ENCODE results near the gene FGF5.

The FGF5 gene

DNA sequence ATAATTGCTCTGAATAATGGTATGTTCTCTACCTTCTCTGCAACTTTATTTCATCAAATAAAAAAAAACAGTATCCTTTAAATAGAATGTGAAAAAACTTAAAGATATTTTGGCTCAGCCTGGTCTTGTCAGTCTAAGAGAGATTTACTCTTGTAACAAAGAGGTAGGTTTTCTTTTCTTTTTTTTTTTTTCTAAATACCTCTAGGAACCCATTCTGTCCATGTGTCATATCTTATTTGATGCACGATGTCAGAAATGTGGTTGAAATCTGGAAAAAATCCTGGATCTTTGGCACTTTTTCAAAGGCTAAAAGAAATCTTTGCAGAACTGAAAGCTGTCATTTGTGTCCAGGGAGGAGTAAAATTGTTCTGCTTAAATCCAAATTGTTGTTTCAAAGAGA is 17.3 kb upstream of the FGF5 start:
- DNase-seq (ENCODE audit: insufficient read length, low spot score) (no peak), FAIRE-seq (no peak)
- TF ChIP-seq SPI1 (IDR thresholded peaks at IDR 0.05; ENCODE audit: low read depth, low read length), result 0 out of 2 replicates have a peak, but pooled peaks have one; percentile 1
- no peak for TF ChIP-seq TAF1 (IDR thresholded peaks at IDR 0.05; ENCODE audit: low read depth, low read length)
- no peak for TF ChIP-seq POLR2AphosphoS5 (IDR thresholded peaks at IDR 0.05; ENCODE audit: low read depth, low read length)

DNA sequence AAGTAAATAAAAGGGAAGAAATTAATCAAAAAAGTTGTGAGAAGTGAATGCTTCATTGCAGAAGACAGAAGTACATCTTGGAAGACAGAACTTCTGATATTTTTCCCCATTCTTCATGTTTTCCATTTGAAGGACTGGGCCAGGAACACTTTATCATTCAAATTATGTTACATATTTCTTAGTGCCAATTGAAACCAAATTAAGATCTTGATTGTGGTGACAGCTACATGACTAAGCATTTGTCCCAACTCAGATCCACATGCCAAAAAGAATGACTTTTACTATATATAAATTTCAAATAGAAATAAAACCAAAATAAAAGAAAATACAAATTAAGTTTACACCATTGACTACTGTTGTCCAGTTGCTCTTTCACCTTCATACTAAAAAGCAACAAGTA is 14.0 kb upstream of the FGF5 start:
- no peak for FAIRE-seq
- TF ChIP-seq POLR2A (IDR thresholded peaks at IDR 0.05; ENCODE audit: low read depth, low read length), result no peak
- TF ChIP-seq TAF1 (IDR thresholded peaks at IDR 0.05; ENCODE audit: low read depth, low read length), result no peak
- no peak for TF ChIP-seq SPI1 (IDR thresholded peaks at IDR 0.05; ENCODE audit: low read depth, low read length)
- TF ChIP-seq POLR2AphosphoS5 (IDR thresholded peaks at IDR 0.05; ENCODE audit: low read depth, low read length), result no peak
- TF ChIP-seq POU2F2 (IDR thresholded peaks at IDR 0.05; ENCODE audit: low read depth, low read length), result no peak
- TF ChIP-seq PAX5 (IDR thresholded peaks at IDR 0.05; ENCODE audit: insufficient read depth, low read length, severe bottlenecking), result no peak
- DNase-seq (ENCODE audit: insufficient read length, low spot score), result no peak

DNA sequence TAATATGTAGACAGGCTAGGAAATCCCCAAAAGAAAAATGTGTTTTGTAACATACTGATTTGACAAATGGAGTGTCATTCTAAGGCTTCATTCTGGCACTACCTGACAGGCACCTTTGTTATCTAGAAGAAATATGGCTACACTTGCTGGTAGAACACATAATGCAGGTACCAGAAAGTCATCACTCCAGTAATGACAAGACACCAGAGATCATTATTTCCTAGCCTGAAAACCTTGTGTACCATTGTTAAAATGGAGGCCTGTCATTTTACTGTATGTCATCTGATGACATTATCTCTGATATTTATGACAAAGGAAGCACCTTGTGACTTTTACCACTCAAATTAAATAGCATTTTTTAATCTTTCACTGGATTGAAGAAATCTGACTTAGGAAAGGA is 13.5 kb upstream of the FGF5 start:
- no peak for TF ChIP-seq SPI1 (IDR thresholded peaks at IDR 0.05; ENCODE audit: low read depth, low read length)
- TF ChIP-seq TAF1 (IDR thresholded peaks at IDR 0.05; ENCODE audit: low read depth, low read length), result no peak
- TF ChIP-seq POU2F2 (IDR thresholded peaks at IDR 0.05; ENCODE audit: low read depth, low read length), result no peak
- TF ChIP-seq POLR2AphosphoS5 (IDR thresholded peaks at IDR 0.05; ENCODE audit: low read depth, low read length), result no peak
- no peak for TF ChIP-seq PAX5 (IDR thresholded peaks at IDR 0.05; ENCODE audit: insufficient read depth, low read length, severe bottlenecking)
- no peak for TF ChIP-seq POLR2A (IDR thresholded peaks at IDR 0.05; ENCODE audit: low read depth, low read length)
- no peak for FAIRE-seq
- DNase-seq (ENCODE audit: insufficient read length, low spot score), result no peak

- TF ChIP-seq POLR2A (IDR thresholded peaks at IDR 0.05; ENCODE audit: low read depth, low read length) (no peak), PAX5 (IDR thresholded peaks at IDR 0.05; ENCODE audit: insufficient read depth, low read length, severe bottlenecking) (no peak), TAF1 (IDR thresholded peaks at IDR 0.05; ENCODE audit: low read depth, low read length) (no peak), SPI1 (IDR thresholded peaks at IDR 0.05; ENCODE audit: low read depth, low read length) (no peak)
- DNase-seq (ENCODE audit: insufficient read length, low spot score), result no peak
- FAIRE-seq, result peak; percentile 55
These were observed 13.0 kb upstream of the FGF5 start for GRCh38 chr4:80253510-80253909.

- TF ChIP-seq TAF1 (IDR thresholded peaks at IDR 0.05; ENCODE audit: low read depth, low read length), result no peak
- no peak for TF ChIP-seq POLR2A (IDR thresholded peaks at IDR 0.05; ENCODE audit: low read depth, low read length)
- no peak for TF ChIP-seq SPI1 (IDR thresholded peaks at IDR 0.05; ENCODE audit: low read depth, low read length)
- no peak for TF ChIP-seq PAX5 (IDR thresholded peaks at IDR 0.05; ENCODE audit: insufficient read depth, low read length, severe bottlenecking)
- TF ChIP-seq POU2F2 (IDR thresholded peaks at IDR 0.05; ENCODE audit: low read depth, low read length), result no peak
- TF ChIP-seq POLR2AphosphoS5 (IDR thresholded peaks at IDR 0.05; ENCODE audit: low read depth, low read length), result no peak
- no peak for FAIRE-seq
These were observed 12.3 kb upstream of the FGF5 start for GRCh38 chr4:80254114-80254513.

DNA sequence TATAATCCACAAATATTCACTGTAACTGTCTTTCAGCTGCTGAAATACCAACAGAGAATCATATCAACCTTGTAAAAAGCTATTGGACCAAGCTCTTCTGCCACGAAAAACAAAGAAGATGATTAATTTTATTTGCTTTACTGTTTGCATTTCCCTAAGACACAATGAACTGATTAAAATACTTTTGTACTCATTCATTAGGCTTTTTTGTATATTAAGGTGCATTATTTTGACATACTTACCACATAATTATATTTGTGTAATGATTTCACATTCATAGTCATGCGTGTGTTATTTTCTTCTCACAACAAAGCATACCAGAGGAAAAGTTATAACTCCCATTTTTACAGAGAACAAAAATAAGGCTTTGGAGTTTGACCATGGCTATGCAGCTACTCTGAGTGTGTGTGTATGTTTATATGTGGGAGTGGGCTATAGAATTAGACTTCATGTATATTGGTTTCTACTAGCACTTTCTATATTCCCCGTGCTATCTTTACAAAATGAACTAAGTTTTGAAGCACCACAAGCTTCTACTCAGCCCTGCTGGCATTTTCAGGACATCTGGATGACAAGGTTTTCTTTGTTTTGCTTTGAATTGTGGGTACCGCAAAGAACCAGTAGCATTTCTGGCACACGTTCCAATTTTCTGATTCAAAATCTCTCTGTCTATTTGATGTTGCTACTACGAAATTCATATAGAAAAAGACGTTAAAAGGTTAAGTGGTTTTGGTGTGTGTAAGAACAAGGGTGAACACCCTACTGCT is 11.0 kb upstream of the FGF5 start:
- TF ChIP-seq PAX5 (IDR thresholded peaks at IDR 0.05; ENCODE audit: insufficient read depth, low read length, severe bottlenecking) (no peak), POU2F2 (IDR thresholded peaks at IDR 0.05; ENCODE audit: low read depth, low read length) (no peak), POLR2A (IDR thresholded peaks at IDR 0.05; ENCODE audit: low read depth, low read length) (no peak)
- DNase-seq (ENCODE audit: insufficient read length, low spot score) (no peak), FAIRE-seq (no peak)

More at GRCh38 chr4:80254114-80254513, 12.3 kb upstream of the FGF5 start:
- no peak for DNase-seq (ENCODE audit: insufficient read length, low spot score)

DNA sequence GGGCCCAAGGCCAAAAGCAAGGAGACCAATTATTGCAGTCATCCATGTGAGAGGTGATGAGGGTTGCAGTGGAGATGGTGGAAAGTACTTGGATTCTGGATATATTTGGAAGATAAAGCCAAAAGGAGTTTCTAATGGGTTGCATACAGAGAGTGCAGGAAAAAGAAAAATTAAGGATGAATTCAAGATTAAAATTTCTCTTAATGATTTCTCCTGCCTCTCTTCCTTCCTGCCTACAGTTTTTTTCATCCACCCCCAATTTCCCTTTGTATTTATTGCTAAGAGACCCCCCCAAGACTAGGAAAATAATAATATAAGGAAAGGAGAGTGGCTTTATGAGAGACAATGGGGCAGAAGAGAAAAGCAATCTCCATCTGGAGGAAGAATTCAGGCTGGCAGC is 8.6 kb upstream of the FGF5 start:
- no peak for TF ChIP-seq TAF1 (IDR thresholded peaks at IDR 0.05; ENCODE audit: low read depth, low read length)
- no peak for TF ChIP-seq POLR2AphosphoS5 (IDR thresholded peaks at IDR 0.05; ENCODE audit: low read depth, low read length)
- TF ChIP-seq POU2F2 (IDR thresholded peaks at IDR 0.05; ENCODE audit: low read depth, low read length), result no peak
- no peak for TF ChIP-seq SPI1 (IDR thresholded peaks at IDR 0.05; ENCODE audit: low read depth, low read length)
- TF ChIP-seq POLR2A (IDR thresholded peaks at IDR 0.05; ENCODE audit: low read depth, low read length), result no peak
- no peak for TF ChIP-seq PAX5 (IDR thresholded peaks at IDR 0.05; ENCODE audit: insufficient read depth, low read length, severe bottlenecking)
- DNase-seq (ENCODE audit: insufficient read length, low spot score), result no peak
- FAIRE-seq, result no peak

- DNase-seq (ENCODE audit: insufficient read length, low spot score) (no peak), FAIRE-seq (no peak)
- TF ChIP-seq POLR2AphosphoS5 (IDR thresholded peaks at IDR 0.05; ENCODE audit: low read depth, low read length) (no peak), TAF1 (IDR thresholded peaks at IDR 0.05; ENCODE audit: low read depth, low read length) (no peak), SPI1 (IDR thresholded peaks at IDR 0.05; ENCODE audit: low read depth, low read length) (no peak), POLR2A (IDR thresholded peaks at IDR 0.05; ENCODE audit: low read depth, low read length) (no peak), POU2F2 (IDR thresholded peaks at IDR 0.05; ENCODE audit: low read depth, low read length) (no peak), PAX5 (IDR thresholded peaks at IDR 0.05; ENCODE audit: insufficient read depth, low read length, severe bottlenecking) (no peak)
These were observed 7.5 kb upstream of the FGF5 start for GRCh38 chr4:80259012-80259411.

DNA sequence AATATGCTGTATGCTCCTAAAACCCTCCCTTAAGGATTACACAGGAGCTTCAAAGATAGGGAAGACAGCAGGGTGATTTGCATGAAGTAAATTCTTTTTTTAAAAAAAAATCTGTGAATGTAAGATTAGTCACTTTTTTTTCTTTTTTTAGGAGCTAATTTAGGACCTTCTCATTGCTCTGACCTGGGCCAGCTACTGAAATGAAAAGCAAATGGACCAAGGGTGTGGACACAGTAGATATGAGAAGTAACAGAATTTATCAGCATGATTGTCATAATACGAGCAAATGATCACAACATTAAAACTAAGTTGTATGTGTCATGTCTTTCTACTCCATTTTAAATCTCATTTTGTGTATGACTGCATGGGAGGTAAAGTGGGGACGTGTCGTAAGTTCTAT is 6.6 kb upstream of the FGF5 start:
- no peak for TF ChIP-seq POLR2A (IDR thresholded peaks at IDR 0.05; ENCODE audit: low read depth, low read length)
- TF ChIP-seq TAF1 (IDR thresholded peaks at IDR 0.05; ENCODE audit: low read depth, low read length), result no peak
- TF ChIP-seq SPI1 (IDR thresholded peaks at IDR 0.05; ENCODE audit: low read depth, low read length), result no peak
- no peak for TF ChIP-seq POLR2AphosphoS5 (IDR thresholded peaks at IDR 0.05; ENCODE audit: low read depth, low read length)
- TF ChIP-seq POU2F2 (IDR thresholded peaks at IDR 0.05; ENCODE audit: low read depth, low read length), result no peak
- no peak for TF ChIP-seq PAX5 (IDR thresholded peaks at IDR 0.05; ENCODE audit: insufficient read depth, low read length, severe bottlenecking)
- FAIRE-seq (no peak), DNase-seq (ENCODE audit: insufficient read length, low spot score) (no peak)

DNA sequence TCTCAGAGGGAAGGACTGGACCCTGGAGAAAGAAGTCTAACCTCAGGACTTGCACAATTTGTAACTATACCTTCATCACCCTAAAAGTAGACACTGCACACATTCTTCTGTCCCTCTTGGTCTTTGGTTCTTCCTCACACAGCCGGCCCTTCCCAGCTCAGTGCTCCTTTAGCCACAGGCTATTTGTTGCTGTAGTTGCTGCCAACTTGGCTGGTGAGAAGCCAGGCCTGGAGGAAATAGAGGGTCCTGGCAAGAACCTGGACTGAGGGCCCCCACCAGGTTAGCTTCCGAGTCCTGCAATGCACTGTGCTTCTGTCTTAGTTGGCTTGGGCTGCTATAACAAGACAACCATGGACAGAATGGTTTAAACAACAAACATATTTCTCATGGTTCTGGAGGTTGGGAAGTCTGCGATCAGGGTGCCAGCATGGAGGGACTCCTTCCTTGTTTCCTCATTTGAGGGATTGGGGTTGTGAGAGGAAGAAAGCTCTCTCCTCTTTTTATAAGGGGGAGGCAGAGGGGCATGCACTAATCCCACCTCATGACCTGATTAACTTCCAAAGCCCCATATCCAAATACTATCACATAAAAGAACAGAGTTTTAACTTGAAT is 4.4 kb upstream of the FGF5 start:
- TF ChIP-seq POU2F2 (IDR thresholded peaks at IDR 0.05; ENCODE audit: low read depth, low read length) (no peak), TAF1 (IDR thresholded peaks at IDR 0.05; ENCODE audit: low read depth, low read length) (no peak), POLR2A (IDR thresholded peaks at IDR 0.05; ENCODE audit: low read depth, low read length) (no peak), PAX5 (IDR thresholded peaks at IDR 0.05; ENCODE audit: insufficient read depth, low read length, severe bottlenecking) (no peak)
- no peak for DNase-seq (ENCODE audit: insufficient read length, low spot score)
- FAIRE-seq, result no peak

Measured in GM12891 (cell line).